Testis (tissue), 3 donors: Measurements from ENCODE around the gene LRRFIP2. TPM values are rescaled to one million over a fixed set of nuclear protein-coding genes. Genes with fewer than 3 reads are reported as not detected.

ENCODE experiments used
- DNase-seq: peaks from one replicate; pipeline ENCODE4 v3.0.0-alpha.2; 2019
- H3K27ac ChIP-seq, 2 donors: fragments of 200-600 bp; sonication (generic); one replicate each; pipeline ENCODE4 v1.5.1; 2019
- H3K27me3 ChIP-seq: fragments of 200-600 bp; sonication (generic); one replicate; pipeline ENCODE4 v1.5.1; 2019
- H3K36me3 ChIP-seq: fragments of 200-600 bp; sonication (generic); one replicate; pipeline ENCODE4 v1.5.1; 2017; ENCODE audit warnings: low read depth; ENCODE audit errors: missing control alignments
- H3K4me1 ChIP-seq: fragments of 200-600 bp; sonication (generic); one replicate; pipeline ENCODE4 v1.5.1; 2019
- H3K4me3 ChIP-seq, 2 donors: fragments of 200-600 bp; sonication (generic); one replicate each; pipeline ENCODE4 v1.5.1; 2017 to 2019
- H3K9me3 ChIP-seq: fragments of 200-600 bp; sonication (generic); one replicate; pipeline ENCODE4 v1.5.1; 2017
- CTCF ChIP-seq, 3 experiments: fragments of 450-650 bp in 2 of 3; fragments of 200-600 bp in 1 of 3; sonication (generic) in 1 of 3; IDR thresholded peaks; one replicate each; pipeline ENCODE4 v1.5.1; 2016 to 2019; ENCODE audit warnings: antibody characterized with exemption in 3 of 3, mild to moderate bottlenecking in 2 of 3, moderate library complexity in 1 of 3
- POLR2A ChIP-seq: fragments of 450-650 bp; IDR thresholded peaks from one replicate; pipeline ENCODE4 v1.6.1; 2017; ENCODE audit warnings: antibody characterized with exemption, mild to moderate bottlenecking, moderate library complexity
- WGBS, 2 donors: methylation state at CpG; one replicate each; pipeline ENCODE4 v1.1.5; 2018; 5-methylcytosine and 5-hydroxymethylcytosine counted together
- intact Hi-C: fragments of 100-400 bp; cut with DNase I; formaldehyde crosslinking; loops from one replicate; pipeline ENCODE4 v1.15.1; 2023; ENCODE audit warnings: low total_unique reads
- polyA plus RNA-seq: library from polyadenylated mRNA; stranded (reverse); fragments of 350-450 nt; fragmentation: Illumina TruSeq; extraction: RNeasy Lipid Tissue Mini Kit (QIAGEN cat#74804); gene quantifications from one replicate; pipeline ENCODE4 v1.2.3, GENCODE V29; 2014; ENCODE audit warnings: low read depth, low replicate concordance; ENCODE audit not compliant: insufficient read depth
- total RNA-seq, 2 donors: library from RNA; depleted of rRNA; stranded (reverse); fragments of >200 nt; gene quantifications; one replicate each; pipeline ENCODE4 v1.2.3, GENCODE V29; 2016

LRRFIP2 gene
- total and polyA plus RNA-seq, 3 donors from 2014 or later = 86.2 to 115 (median 114) TPM

- no peaks in the 10 kb centered on the region for H3K27me3 ChIP-seq
- no peak overlapping the region for H3K27ac ChIP-seq
- H3K4me3 ChIP-seq = no peak overlapping the region
- no peak for TF ChIP-seq CTCF (IDR thresholded peaks at IDR 0.05)
- no peak for TF ChIP-seq POLR2A
- H3K9me3 ChIP-seq = no peaks in the 10 kb centered on the region
- intact Hi-C loops = no loop called here
- 57 to 80% methylated on average over 1 of the region's 1 CpG for WGBS, 2 donors
- H3K36me3 ChIP-seq = no peaks in the 10 kb centered on the region
- DNase-seq = no peak
- H3K4me1 ChIP-seq = no peaks in the 10 kb centered on the region
Observed at GRCh38 chr3:37041546-37042195, 132.7 kb downstream of the LRRFIP2 start.

- TF ChIP-seq CTCF (IDR thresholded peaks at IDR 0.05) (no peak), POLR2A (no peak)
- H3K4me1 ChIP-seq = no peaks in the 10 kb centered on the region
Observed at GRCh38 chr3:37040231-37040630, 134.2 kb downstream of the LRRFIP2 start.

GRCh38 chr3:37039161-37039846 lies 135.1 kb downstream of the LRRFIP2 start:
- no peaks in the 10 kb centered on the region for H3K36me3 ChIP-seq
- H3K27me3 ChIP-seq = no peaks in the 10 kb centered on the region
- DNase-seq = no peak
- no peaks in the 10 kb centered on the region for H3K4me1 ChIP-seq
- TF ChIP-seq CTCF (IDR thresholded peaks at IDR 0.05) (no peak), POLR2A (no peak)
- no peak overlapping the region for H3K4me3 ChIP-seq
- H3K9me3 ChIP-seq = no peaks in the 10 kb centered on the region
- H3K27ac ChIP-seq = no peak overlapping the region
- WGBS, 2 donors = 96 to 98% methylated on average over 1 of the region's 1 CpG
- intact Hi-C loops = no loop called here

More at GRCh38 chr3:37040231-37040630, 134.2 kb downstream of the LRRFIP2 start:
- no peaks in the 10 kb centered on the region for H3K27me3 ChIP-seq
- H3K36me3 ChIP-seq = no peaks in the 10 kb centered on the region
- H3K4me3 ChIP-seq = no peak overlapping the region
- WGBS, 2 donors = 94 to 100% methylated on average over 1 of the region's 1 CpG
- H3K9me3 ChIP-seq = no peaks in the 10 kb centered on the region
- intact Hi-C loops = no loop called here
- DNase-seq = no peak
- no peak overlapping the region for H3K27ac ChIP-seq

- H3K27ac ChIP-seq = no peak overlapping the region
- WGBS, 2 donors = 90 to 93% methylated on average over 3 of the region's 3 CpGs
- DNase-seq = no peak
- H3K9me3 ChIP-seq = no peaks in the 10 kb centered on the region
- no peaks in the 10 kb centered on the region for H3K36me3 ChIP-seq
- no peaks in the 10 kb centered on the region for H3K27me3 ChIP-seq
- TF ChIP-seq CTCF (IDR thresholded peaks at IDR 0.05) (no peak), POLR2A (no peak)
- H3K4me3 ChIP-seq = no peak overlapping the region
- intact Hi-C loops = no loop called here
- peaks cover 4% of the 10 kb centered on the region for H3K4me1 ChIP-seq
Observed at GRCh38 chr3:37037352-37037751, 137.0 kb downstream of the LRRFIP2 start.

GRCh38 chr3:37032961-37033360 lies 141.4 kb downstream of the LRRFIP2 start:
- Histone ChIP-seq H3K4me1 (peaks cover 39% of the 10 kb centered on the region), H3K27me3 (no peaks in the 10 kb centered on the region), H3K4me3 (no peak overlapping the region), H3K36me3 (no peaks in the 10 kb centered on the region), H3K9me3 (no peaks in the 10 kb centered on the region), H3K27ac (peak overlapping the region; percentile 40 to 79)
- WGBS, 2 donors = 48 to 69% methylated on average over 10 of the region's 10 CpGs
- DNase-seq = peak; percentile 39
- intact Hi-C loops = no loop called here
- TF ChIP-seq POLR2A (no peak), CTCF (IDR thresholded peaks at IDR 0.05) (no peak)
